Measurements from ENCODE around the gene POLN. TPM values are rescaled to one million over a fixed set of nuclear protein-coding genes. Genes with fewer than 3 reads are reported as not detected.

POLN gene
- total and polyA plus RNA-seq, 11 donors: 0.38 to 4.5 (median 1.9) TPM

DNA sequence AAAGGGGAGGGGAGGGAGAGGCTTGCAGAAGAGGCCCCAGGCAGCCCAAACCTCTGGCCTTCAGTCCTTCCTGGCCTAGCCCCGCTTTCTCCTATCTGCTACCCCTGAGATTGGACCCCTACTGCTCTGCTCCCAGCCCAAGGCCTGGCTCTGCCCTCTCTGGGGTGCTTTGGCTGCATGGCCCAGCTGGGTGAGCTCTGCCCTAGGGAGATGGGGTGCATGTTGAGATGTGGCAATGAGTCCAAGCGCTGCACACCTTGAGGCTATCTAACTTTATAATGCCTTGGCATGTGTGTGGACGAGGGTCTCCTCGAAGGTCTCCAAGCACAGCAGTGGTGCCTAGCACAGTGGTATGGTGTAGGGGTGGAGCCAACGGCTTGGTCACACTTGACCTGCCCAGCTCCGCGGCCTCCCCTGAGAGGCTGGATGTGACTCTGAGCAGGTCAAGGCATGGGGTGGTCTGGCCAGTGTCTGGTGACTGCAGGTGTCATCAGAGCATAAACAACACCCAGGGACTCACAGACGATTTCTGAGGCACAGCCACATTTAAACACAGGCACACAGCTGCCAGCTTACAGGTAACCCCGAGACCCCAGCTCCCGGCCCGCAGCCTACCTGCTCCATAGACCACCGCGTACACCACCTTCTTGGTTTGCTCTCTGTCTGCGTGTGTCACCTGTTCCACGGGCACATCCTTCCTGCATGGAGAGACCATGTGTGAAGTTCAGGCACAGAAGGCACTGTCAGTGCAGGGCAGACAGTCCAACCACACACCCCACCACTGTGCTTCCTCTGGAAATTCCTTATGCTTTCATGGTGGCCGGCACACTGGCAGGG lies 146.5 kb downstream of the POLN start:
- ATAC-seq (peak in 1 of 4 donors; percentile 30), DNase-seq (no peak)
- no peaks in the 10 kb centered on the region for H3K4me1 ChIP-seq
- 83 to 87% (median 85%) methylated on average over 14 to 16 of the region's 16 CpGs for WGBS, 4 donors
- intact Hi-C loops (cut with DNase I): no loop called here
- H3K9me3 ChIP-seq: peaks cover 0 to 16% (median 0%) of the 10 kb centered on the region in 12 donors
- H3K36me3 ChIP-seq: no peaks in the 10 kb centered on the region
- no peak overlapping the region for H3K27ac ChIP-seq
- TF ChIP-seq CTCF (IDR thresholded peaks at IDR 0.05) (no peak), POLR2A (IDR thresholded peaks at IDR 0.05) (no peak)
- H3K27me3 ChIP-seq: peaks cover 0 to 15% (median 0%) of the 10 kb centered on the region in 9 donors
- no peak overlapping the region for H3K4me3 ChIP-seq

DNA sequence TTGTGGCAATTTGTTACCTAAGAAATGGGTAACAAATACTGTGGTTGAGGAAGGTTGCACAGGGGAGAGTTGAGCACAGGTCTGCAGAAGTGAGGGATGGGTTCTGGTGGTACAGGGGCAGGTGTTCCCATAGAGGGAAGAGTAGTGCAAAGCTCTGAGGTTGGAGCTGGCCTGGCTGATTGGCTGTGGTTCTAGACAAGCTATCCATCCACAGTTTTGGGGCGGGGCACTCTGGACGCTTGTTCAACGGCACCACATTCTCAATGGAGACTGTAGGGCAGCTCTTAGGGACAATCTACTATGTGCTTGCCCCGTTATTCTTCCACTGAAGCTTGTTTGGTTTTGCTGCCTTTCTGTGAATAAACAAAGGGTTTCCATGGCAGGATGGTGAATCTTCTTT lies 147.4 kb downstream of the POLN start:
- H3K27ac ChIP-seq: no peak overlapping the region
- DNase-seq (no peak), ATAC-seq (no peak)
- H3K27me3 ChIP-seq: peaks cover 0 to 11% (median 0%) of the 10 kb centered on the region in 9 donors
- H3K9me3 ChIP-seq: peaks cover 0 to 16% (median 0%) of the 10 kb centered on the region in 12 donors
- no peak overlapping the region for H3K4me3 ChIP-seq
- intact Hi-C loops (cut with DNase I): no loop called here
- WGBS, 4 donors: 89 to 95% (median 94%) methylated on average over 4 of the region's 4 CpGs
- H3K36me3 ChIP-seq: no peaks in the 10 kb centered on the region
- H3K4me1 ChIP-seq: no peaks in the 10 kb centered on the region
- TF ChIP-seq POLR2A (IDR thresholded peaks at IDR 0.05) (no peak), CTCF (IDR thresholded peaks at IDR 0.05) (no peak)

- H3K4me1 ChIP-seq: no peaks in the 10 kb centered on the region
- H3K36me3 ChIP-seq: no peaks in the 10 kb centered on the region
- peaks cover 0 to 1% (median 0%) of the 10 kb centered on the region in 9 donors for H3K27me3 ChIP-seq
- TF ChIP-seq CTCF (IDR thresholded peaks at IDR 0.05) (no peak), POLR2A (IDR thresholded peaks at IDR 0.05) (no peak)
- H3K27ac ChIP-seq: no peak overlapping the region
- H3K9me3 ChIP-seq: peaks cover 0 to 16% (median 0%) of the 10 kb centered on the region in 12 donors
- DNase-seq (peak in 1 of 5 donors; percentile 37), ATAC-seq (no peak)
- intact Hi-C loops (cut with DNase I): no loop called here
- whole genome bisulfite sequencing, 4 donors: 82 to 94% (median 88%) methylated on average over 6 of the region's 6 CpGs
- H3K4me3 ChIP-seq: no peak overlapping the region
These were observed 148.7 kb downstream of the POLN start for GRCh38 chr4:2093265-2093664.

DNA sequence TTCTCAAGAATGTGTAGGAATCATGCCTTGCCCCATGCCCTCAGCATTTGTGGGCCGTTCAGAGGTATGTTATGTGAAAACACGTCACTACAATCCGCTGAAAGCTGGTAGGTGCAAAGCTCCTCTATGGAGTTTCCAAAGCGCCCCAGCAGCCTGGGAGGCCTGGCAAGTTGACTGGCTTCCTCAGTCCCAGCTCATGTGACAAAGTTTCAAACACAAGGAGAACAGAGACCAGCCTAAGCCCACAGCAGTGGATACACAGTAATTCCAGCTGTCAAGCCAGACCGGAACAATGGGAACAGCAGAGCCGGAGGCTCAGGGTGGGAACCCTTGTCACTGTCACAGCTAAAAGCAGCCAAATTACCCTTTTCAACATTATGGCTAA lies 149.3 kb downstream of the POLN start:
- DNase-seq: no peak
- H3K9me3 ChIP-seq: peaks cover 0 to 16% (median 0%) of the 10 kb centered on the region in 12 donors
- H3K27ac ChIP-seq: no peak overlapping the region
- TF ChIP-seq CTCF (IDR thresholded peaks at IDR 0.05) (no peak), POLR2A (IDR thresholded peaks at IDR 0.05) (no peak)
- H3K4me3 ChIP-seq: no peak overlapping the region
- intact Hi-C loops (cut with DNase I): no loop called here
- WGBS, 4 donors: 91 to 97% (median 92%) methylated on average over 5 to 6 of the region's 6 CpGs
- no peak for ATAC-seq
- no peaks in the 10 kb centered on the region for H3K27me3 ChIP-seq
- no peaks in the 10 kb centered on the region for H3K4me1 ChIP-seq
- no peaks in the 10 kb centered on the region for H3K36me3 ChIP-seq
